HepG2 (cell line): Measurements from ENCODE around the gene ZNF175.

Experiments used
- ARNTL ChIP-seq: sonication (generic); formaldehyde crosslinking; IDR thresholded peaks from 2 replicates; pipeline ENCODE4 v1.4.0; 2020; ENCODE audit warnings: mild to moderate bottlenecking, missing genetic modification reagents
- ASH2L ChIP-seq: fragments of 300-600, 200-600 bp; sonication (generic); IDR thresholded peaks from 2 replicates; pipeline ENCODE4 v1.7.0; 2017; ENCODE audit warnings: low read depth, mild to moderate bottlenecking, moderate library complexity, mixed read lengths, low read length; ENCODE audit not compliant: insufficient read length
- CTCF ChIP-seq: sonication (generic); formaldehyde crosslinking; IDR thresholded peaks from 2 replicates; pipeline ENCODE4 v1.5.0; 2020; ENCODE audit warnings: mild to moderate bottlenecking, missing genetic modification reagents, moderate library complexity
- EP300 ChIP-seq, 3 experiments: sonication (generic) in 1 of 3; formaldehyde crosslinking in 1 of 3; IDR thresholded peaks; 2 replicates each; pipeline versions ENCODE4 v1.5.1 to v1.6.1; 2011 to 2020; ENCODE audit warnings: low read depth in 2 of 3, low read length in 2 of 3, borderline replicate concordance in 1 of 3, improper control_type of control experiment in 1 of 3, mild to moderate bottlenecking in 1 of 3, missing genetic modification reagents in 1 of 3, moderate library complexity in 1 of 3
- POLR2A ChIP-seq, 2 experiments: IDR thresholded peaks; 2 replicates each; pipeline ENCODE4 v1.6.1; 2011; ENCODE audit warnings: low read depth in 2 of 2, low read length in 2 of 2, mild to moderate bottlenecking in 1 of 2, moderate library complexity in 1 of 2; ENCODE audit not compliant: insufficient read depth in 1 of 2
- SALL2 ChIP-seq: sonication (generic); formaldehyde crosslinking; IDR thresholded peaks from 2 replicates; pipeline ENCODE4 v1.8.1; 2023; ENCODE audit warnings: mild to moderate bottlenecking, missing genetic modification reagents, inconsistent platforms
- XBP1 ChIP-seq: sonication (generic); formaldehyde crosslinking; IDR thresholded peaks from 2 replicates; pipeline ENCODE4 v1.5.0; 2020; ENCODE audit warnings: missing genetic modification reagents
- ZNF362 ChIP-seq: sonication (generic); formaldehyde crosslinking; IDR thresholded peaks from 2 replicates; pipeline ENCODE4 v1.4.0; 2020; ENCODE audit warnings: missing genetic modification reagents, mild to moderate bottlenecking, borderline replicate concordance
- ZNF883 ChIP-seq: sonication (generic); formaldehyde crosslinking; IDR thresholded peaks from 2 replicates; pipeline ENCODE4 v1.5.1; 2020; ENCODE audit warnings: mild to moderate bottlenecking, missing genetic modification reagents; ENCODE audit errors: not compliant biosample characterization

- TF ChIP-seq CTCF (CRISPR knock-in tag), result no peak
- TF ChIP-seq ASH2L, result no peak
- no peak for TF ChIP-seq ZNF362 (CRISPR knock-in tag)
- no peak for TF ChIP-seq SALL2 (CRISPR knock-in tag)
- no peak for TF ChIP-seq POLR2A (IDR thresholded peaks at IDR 0.05; ENCODE audit: insufficient read depth in 1 of 2, low read depth in 2 of 2, low read length in 2 of 2)
- no peak for TF ChIP-seq EP300 (IDR thresholded peaks at IDR 0.05; ENCODE audit: low read depth in 2 of 2, low read length in 2 of 2)
- TF ChIP-seq EP300 (CRISPR knock-in tag; IDR thresholded peaks at IDR 0.05; ENCODE audit: borderline replicate concordance), result no peak
- no peak for TF ChIP-seq XBP1
- TF ChIP-seq ZNF883 (CRISPR knock-in tag), result no peak
- TF ChIP-seq ARNTL, result no peak
Observed at GRCh38 chr19:51589511-51589910, 18.4 kb downstream of the ZNF175 start.
